ENCODE results near the gene SMIM3. TPM values are rescaled to one million over a fixed set of nuclear protein-coding genes. Genes with fewer than 3 reads are reported as not detected.
A peak's percentile ranks its signal among the peaks of the same experiment; 100 is the strongest.
"Not testable (repeated sequence)": the region's sequence is repeated elsewhere in the genome, so short reads cannot be mapped to it uniquely, and the experiment has no call there.

SMIM3 gene
- total RNA-seq, 5 donors from 2014 or later (not counting 1 experiment from before 2014, with no cell fraction given), result 2.8 to 9.1 (median 5.7) TPM

DNA sequence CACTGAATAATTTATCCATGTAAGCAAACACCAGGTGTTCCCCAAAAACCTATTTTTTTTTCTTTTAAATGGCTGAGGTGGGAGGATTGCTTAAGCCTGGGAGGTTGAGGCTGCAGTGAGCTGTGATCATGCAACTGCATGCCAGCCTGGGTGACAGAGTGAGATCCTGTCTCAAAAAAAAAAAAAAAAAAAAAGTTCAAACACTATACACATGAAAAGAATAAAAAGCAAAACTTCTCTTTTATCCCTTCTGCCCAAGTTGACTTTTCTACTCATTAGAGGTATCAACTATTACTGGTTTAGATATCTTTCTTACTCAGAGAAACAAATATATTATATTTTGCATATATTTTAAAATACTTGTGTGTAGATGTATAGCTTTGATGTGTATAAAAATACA, 37.6 kb upstream of the SMIM3 start:
- Mint-ChIP-seq H3K4me3 (no peak overlapping the region), H3K36me3 (peaks cover 62% of the 10 kb centered on the region), H3K9me3 (peaks cover 0 to 12% (median 0%) of the 10 kb centered on the region in 3 donors), H3K27me3 (no peaks in the 10 kb centered on the region), H3K27ac (no peak overlapping the region), H3K4me1 (peaks cover 85 to 92% (median 89%) of the 10 kb centered on the region in 3 donors)
- Histone ChIP-seq H3K36me3 (ENCODE audit: control insufficient read depth in 2 of 2, extremely low read depth in 1 of 2, insufficient read depth in 1 of 2, low read length in 1 of 2) (peaks cover 0 to 9% of the 10 kb centered on the region in 2 donors), H3K27ac (ENCODE audit: low read length) (no peak overlapping the region), H3K4me3 (ENCODE audit: control insufficient read depth in 1 of 2, extremely low read depth in 1 of 2, low read length in 1 of 2) (no peak overlapping the region), H3K27me3 (replicated peaks in 1 of 2; ENCODE audit: control insufficient read depth in 2 of 2, extremely low read depth in 1 of 2, insufficient read depth in 2 of 2, low read length in 1 of 2) (no peaks in the 10 kb centered on the region), H3K4me1 (ENCODE audit: control insufficient read depth in 1 of 2, extremely low read depth in 1 of 2, insufficient read depth in 2 of 2, low read length in 2 of 2) (peaks cover 2 to 3% of the 10 kb centered on the region in 2 experiments), H3K9me3 (no peaks in the 10 kb centered on the region)
- ATAC-seq (replicated peaks in 1 of 4), result peak in 1 of 4 experiments; percentile 66
- CTCF ChIA-PET, result interaction anchor here in 1 of 2 donors (1.1 kb wide), 1 partner anchor 11 kb away, joined by 3 read pairs; no protein-coding TSS in a partner anchor
- DNase-seq, result no peak
- POLR2A ChIA-PET, result interaction anchor here in 1 of 2 donors (0.6 to 0.7 kb wide), 2 partner anchors 10 to 14 kb away, joined by 4 to 7 read pairs; no protein-coding TSS in a partner anchor

DNA sequence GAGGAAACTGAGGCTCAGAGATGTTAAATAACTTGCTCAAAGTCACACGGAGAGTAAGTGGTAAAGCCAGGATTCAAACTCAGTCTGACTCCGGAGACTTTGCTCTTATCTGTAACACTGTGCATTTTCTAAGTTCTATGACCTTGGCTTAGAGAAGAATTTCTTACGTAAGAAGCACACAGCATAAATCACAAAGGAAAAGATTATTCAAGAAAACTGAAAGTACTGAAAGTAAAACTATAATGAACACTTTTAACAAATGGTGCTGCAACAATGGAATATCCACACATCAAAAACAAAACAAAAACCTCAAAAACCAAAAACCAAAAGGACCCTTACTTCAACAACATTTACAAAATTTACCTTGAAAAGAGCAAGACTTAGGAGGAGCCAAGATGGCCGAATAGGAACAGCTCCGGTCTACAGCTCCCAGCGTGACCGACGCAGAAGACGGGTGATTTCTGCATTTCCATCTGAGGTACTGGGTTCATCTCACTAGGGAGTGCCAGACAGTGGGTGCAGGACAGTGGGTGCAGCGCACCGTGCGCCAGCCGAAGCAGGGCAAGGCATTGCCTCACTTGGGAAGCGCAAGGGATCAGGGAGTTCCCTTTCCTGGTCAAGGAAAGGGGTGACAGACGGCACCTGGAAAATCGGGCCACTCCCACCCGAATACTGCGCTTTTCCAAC, 36.0 kb upstream of the SMIM3 start:
- H3K27ac Mint-ChIP-seq, result peak overlapping the region; percentile 74 to 86
- CTCF ChIA-PET, result interaction anchor here in 1 of 2 donors (0.9 kb wide), 1 partner anchor 39 kb away, joined by 3 read pairs; no protein-coding TSS in a partner anchor
- H3K4me1 ChIP-seq (ENCODE audit: control insufficient read depth in 1 of 2, extremely low read depth in 1 of 2, insufficient read depth in 2 of 2, low read length in 2 of 2); H3K9me3 ChIP-seq; H3K27me3 Mint-ChIP-seq; POLR2A ChIA-PET; H3K4me3 ChIP-seq (ENCODE audit: control insufficient read depth in 1 of 2, extremely low read depth in 1 of 2, low read length in 1 of 2); DNase-seq; H3K27ac ChIP-seq (ENCODE audit: low read length); H3K27me3 ChIP-seq (replicated peaks in 1 of 2; ENCODE audit: control insufficient read depth in 2 of 2, extremely low read depth in 1 of 2, insufficient read depth in 2 of 2, low read length in 1 of 2); H3K36me3 ChIP-seq (ENCODE audit: control insufficient read depth in 2 of 2, extremely low read depth in 1 of 2, insufficient read depth in 1 of 2, low read length in 1 of 2); H3K9me3 Mint-ChIP-seq: not testable (repeated sequence)
- peak in 1 of 4 experiments; percentile 60 for ATAC-seq (replicated peaks in 1 of 4)
- WGBS (ENCODE audit: insufficient coverage), result 100% methylated on average over 4 of the region's 18 CpGs
- peak overlapping the region; percentile 19 to 46 (median 25) for H3K4me3 Mint-ChIP-seq
- H3K36me3 Mint-ChIP-seq, result peaks cover 50% of the 10 kb centered on the region
- H3K4me1 Mint-ChIP-seq, result peaks cover 78 to 80% (median 78%) of the 10 kb centered on the region in 3 donors

DNA sequence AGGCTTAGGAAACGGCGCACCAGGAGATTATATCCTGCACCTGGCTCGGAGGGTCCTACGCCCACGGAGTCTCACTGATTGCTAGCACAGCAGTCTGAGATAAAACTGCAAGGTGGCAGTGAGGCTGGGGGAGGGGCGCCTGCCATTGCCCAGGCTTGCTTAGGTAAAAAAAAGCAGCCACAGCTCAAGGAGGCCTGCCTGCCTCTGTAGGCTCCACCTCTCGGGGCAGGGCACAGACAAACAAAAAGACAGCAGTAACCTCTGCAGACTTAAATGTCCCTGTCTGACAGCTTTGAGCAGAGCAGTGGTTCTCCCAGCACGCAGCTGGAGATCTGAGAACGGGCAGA, 35.4 kb upstream of the SMIM3 start:
- POLR2A ChIA-PET; H3K27me3 ChIP-seq (replicated peaks in 1 of 2; ENCODE audit: control insufficient read depth in 2 of 2, extremely low read depth in 1 of 2, insufficient read depth in 2 of 2, low read length in 1 of 2); DNase-seq; H3K27ac ChIP-seq (ENCODE audit: low read length); H3K27me3 Mint-ChIP-seq; H3K36me3 ChIP-seq (ENCODE audit: control insufficient read depth in 2 of 2, extremely low read depth in 1 of 2, insufficient read depth in 1 of 2, low read length in 1 of 2); H3K9me3 Mint-ChIP-seq; H3K4me3 ChIP-seq (ENCODE audit: control insufficient read depth in 1 of 2, extremely low read depth in 1 of 2, low read length in 1 of 2); CTCF ChIA-PET; ATAC-seq (replicated peaks in 1 of 4); H3K27ac Mint-ChIP-seq; H3K4me1 ChIP-seq (ENCODE audit: control insufficient read depth in 1 of 2, extremely low read depth in 1 of 2, insufficient read depth in 2 of 2, low read length in 2 of 2); H3K9me3 ChIP-seq: not testable (repeated sequence)
- Mint-ChIP-seq H3K4me3 (peak overlapping the region in 2 of 3 donors; percentile 25 to 46), H3K36me3 (peaks cover 46% of the 10 kb centered on the region), H3K4me1 (peaks cover 72 to 75% (median 73%) of the 10 kb centered on the region in 3 donors)
- 78% methylated on average over 7 of the region's 9 CpGs for WGBS (ENCODE audit: insufficient coverage)

DNA sequence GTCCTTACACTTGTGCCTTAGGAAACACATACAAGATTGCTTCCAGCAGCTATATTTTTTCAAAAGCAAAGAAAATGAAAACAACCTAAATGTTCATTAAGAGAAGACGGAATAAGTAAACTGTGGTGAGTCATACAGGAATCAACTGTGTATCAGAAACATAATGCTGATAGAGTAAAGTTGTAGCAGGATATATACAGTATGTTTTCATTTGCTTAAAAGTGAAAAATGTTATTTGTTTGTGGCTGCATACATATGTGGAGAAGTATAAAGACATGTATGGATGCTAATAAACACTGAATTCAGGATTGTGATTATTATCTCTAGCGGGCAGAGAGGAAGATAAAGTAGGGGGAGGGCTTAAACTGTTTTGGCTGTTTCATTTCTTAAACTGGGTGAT, 28.1 kb upstream of the SMIM3 start:
- H3K36me3 ChIP-seq (ENCODE audit: control insufficient read depth in 2 of 2, extremely low read depth in 1 of 2, insufficient read depth in 1 of 2, low read length in 1 of 2), result peaks cover 0 to 52% of the 10 kb centered on the region in 2 donors
- WGBS (ENCODE audit: insufficient coverage), result 80% methylated on average over 1 of the region's 2 CpGs

DNA sequence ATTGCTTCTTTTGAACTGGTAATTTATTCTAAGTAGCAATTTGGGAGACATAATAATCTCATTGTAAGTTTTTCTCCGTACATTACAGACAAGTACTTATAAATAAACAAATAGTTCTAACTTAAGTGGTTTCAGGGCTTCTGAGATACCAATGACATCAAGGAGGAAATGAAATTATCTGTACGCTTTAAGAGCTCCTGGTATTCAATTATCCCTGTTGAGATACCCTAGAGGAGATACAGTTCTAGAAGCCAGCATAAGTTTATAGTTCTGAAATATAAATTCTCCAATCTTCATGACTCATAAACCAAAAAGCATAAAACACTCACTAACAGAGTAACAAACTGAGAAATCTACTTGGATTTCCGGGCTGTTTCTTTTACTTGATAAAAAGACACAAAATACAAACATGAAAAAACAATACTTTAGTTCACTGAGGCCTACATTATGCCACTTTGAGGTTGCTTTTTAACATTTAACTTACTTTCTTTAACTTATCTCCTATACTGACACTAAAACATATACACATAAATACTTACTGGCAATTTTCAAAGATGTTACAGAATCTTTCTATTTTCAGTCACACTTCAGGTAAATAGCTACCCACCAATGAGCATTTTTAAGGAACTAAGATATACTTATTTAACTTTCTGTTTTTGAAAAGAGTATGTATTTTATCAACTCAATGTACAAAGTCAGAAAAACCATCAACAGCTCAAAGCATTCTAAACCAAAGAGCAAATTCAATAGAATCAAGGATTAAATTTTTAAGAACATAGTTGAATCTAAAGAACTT, 27.3 kb upstream of the SMIM3 start:
- Histone ChIP-seq H3K36me3 (ENCODE audit: control insufficient read depth in 2 of 2, extremely low read depth in 1 of 2, insufficient read depth in 1 of 2, low read length in 1 of 2) (peaks cover 3 to 56% of the 10 kb centered on the region in 2 donors), H3K4me3 (ENCODE audit: control insufficient read depth in 1 of 2, extremely low read depth in 1 of 2, low read length in 1 of 2) (no peak overlapping the region), H3K27ac (ENCODE audit: low read length) (no peak overlapping the region), H3K27me3 (replicated peaks in 1 of 2; ENCODE audit: control insufficient read depth in 2 of 2, extremely low read depth in 1 of 2, insufficient read depth in 2 of 2, low read length in 1 of 2) (no peaks in the 10 kb centered on the region), H3K4me1 (ENCODE audit: control insufficient read depth in 1 of 2, extremely low read depth in 1 of 2, insufficient read depth in 2 of 2, low read length in 2 of 2) (peaks cover 0 to 5% of the 10 kb centered on the region in 2 experiments), H3K9me3 (no peaks in the 10 kb centered on the region)
- 100% methylated on average over 1 of the region's 3 CpGs for WGBS (ENCODE audit: insufficient coverage)
- Mint-ChIP-seq H3K36me3 (peaks cover 49% of the 10 kb centered on the region), H3K27ac (peak overlapping the region in 1 of 2 donors; percentile 6), H3K27me3 (no peaks in the 10 kb centered on the region), H3K4me1 (peaks cover 55 to 59% (median 56%) of the 10 kb centered on the region in 3 donors), H3K4me3 (no peak overlapping the region), H3K9me3 (no peaks in the 10 kb centered on the region)
- no peak for ATAC-seq (replicated peaks in 1 of 4)
- ChIA-PET POLR2A (interaction anchor here (0.6 to 0.8 kb wide), 3 partner anchors 11 to 51 kb away, joined by 3 to 4 read pairs (median 3); partner anchors contain the start of gene RBM22 (in 1 of the 2)), CTCF (interaction anchor here (0.5 to 1.7 kb wide), 5 partner anchors 10 to 321 kb away, joined by 3 to 6 read pairs (median 3); partner anchors contain the start of genes IRGM (in 1 of the 2) and RBM22 (in 1 of the 2))
- DNase-seq, result no peak

More for the DNA sequence above, 28.1 kb upstream of the SMIM3 start:
- ATAC-seq (replicated peaks in 1 of 4) (no peak), DNase-seq (no peak)
- Histone ChIP-seq H3K4me1 (ENCODE audit: control insufficient read depth in 1 of 2, extremely low read depth in 1 of 2, insufficient read depth in 2 of 2, low read length in 2 of 2) (peaks cover 0 to 5% of the 10 kb centered on the region in 2 experiments), H3K27ac (ENCODE audit: low read length) (no peak overlapping the region), H3K4me3 (ENCODE audit: control insufficient read depth in 1 of 2, extremely low read depth in 1 of 2, low read length in 1 of 2) (no peak overlapping the region), H3K9me3 (no peaks in the 10 kb centered on the region), H3K27me3 (replicated peaks in 1 of 2; ENCODE audit: control insufficient read depth in 2 of 2, extremely low read depth in 1 of 2, insufficient read depth in 2 of 2, low read length in 1 of 2) (no peaks in the 10 kb centered on the region)
- Mint-ChIP-seq H3K27ac (no peak overlapping the region), H3K4me3 (no peak overlapping the region), H3K27me3 (no peaks in the 10 kb centered on the region), H3K9me3 (no peaks in the 10 kb centered on the region), H3K36me3 (peaks cover 49% of the 10 kb centered on the region), H3K4me1 (peaks cover 56 to 62% (median 56%) of the 10 kb centered on the region in 3 donors)
- ChIA-PET CTCF (interaction anchor here in 1 of 2 donors (0.6 kb wide), 1 partner anchor 15 kb away, joined by 4 read pairs; no protein-coding TSS in a partner anchor), POLR2A (interaction anchor here (0.5 to 0.8 kb wide), 3 partner anchors 10 to 33 kb away, joined by 3 to 7 read pairs (median 4); no protein-coding TSS in a partner anchor)

DNA sequence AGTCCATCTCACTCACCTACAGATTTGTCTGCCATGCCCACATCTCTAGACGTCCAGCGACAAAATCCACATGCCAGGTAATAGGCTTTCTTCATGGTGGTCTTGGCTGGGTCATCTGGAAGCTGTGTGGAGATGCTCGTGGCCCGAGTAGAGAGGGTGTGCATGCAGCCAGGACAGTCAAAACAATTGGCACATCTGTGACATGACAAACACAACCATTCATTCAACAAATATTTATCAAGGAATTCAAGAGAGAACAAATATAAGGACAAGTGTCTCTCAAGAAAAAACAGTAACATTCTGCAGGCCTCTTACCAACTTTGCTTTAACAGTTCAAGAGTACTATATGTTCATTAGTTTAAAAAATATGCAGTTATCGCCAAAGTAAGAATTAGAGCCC, 25.1 kb upstream of the SMIM3 start:
- H3K4me1 ChIP-seq (ENCODE audit: control insufficient read depth in 1 of 2, extremely low read depth in 1 of 2, insufficient read depth in 2 of 2, low read length in 2 of 2), result peaks cover 11 to 12% of the 10 kb centered on the region in 2 experiments
- H3K4me3 ChIP-seq (ENCODE audit: control insufficient read depth in 1 of 2, extremely low read depth in 1 of 2, low read length in 1 of 2), result no peak overlapping the region
- Mint-ChIP-seq H3K27ac (no peak overlapping the region), H3K4me1 (peaks cover 59 to 60% (median 60%) of the 10 kb centered on the region in 3 donors), H3K36me3 (peaks cover 52% of the 10 kb centered on the region), H3K27me3 (no peaks in the 10 kb centered on the region), H3K4me3 (no peak overlapping the region), H3K9me3 (no peaks in the 10 kb centered on the region)
- ChIA-PET CTCF (interaction anchor here in 1 of 2 donors (0.8 kb wide), 1 partner anchor 30 kb away, joined by 3 read pairs; no protein-coding TSS in a partner anchor), POLR2A (interaction anchor here in 1 of 2 donors (1.0 kb wide), 1 partner anchor 24 kb away, joined by 4 read pairs; no protein-coding TSS in a partner anchor)
- H3K36me3 ChIP-seq (ENCODE audit: control insufficient read depth in 2 of 2, extremely low read depth in 1 of 2, insufficient read depth in 1 of 2, low read length in 1 of 2), result peaks cover 3 to 56% of the 10 kb centered on the region in 2 donors
- DNase-seq (no peak), ATAC-seq (replicated peaks in 1 of 4) (no peak)
- no peaks in the 10 kb centered on the region for H3K9me3 ChIP-seq
- no CpG with 5 or more reads among the region's 5 CpGs for WGBS (ENCODE audit: insufficient coverage)
- no peaks in the 10 kb centered on the region for H3K27me3 ChIP-seq (replicated peaks in 1 of 2; ENCODE audit: control insufficient read depth in 2 of 2, extremely low read depth in 1 of 2, insufficient read depth in 2 of 2, low read length in 1 of 2)
- H3K27ac ChIP-seq (ENCODE audit: low read length), result no peak overlapping the region

Data from T-cell (primary cell).